ENCODE results near the gene PLCD3.

PLCD3 gene

DNA sequence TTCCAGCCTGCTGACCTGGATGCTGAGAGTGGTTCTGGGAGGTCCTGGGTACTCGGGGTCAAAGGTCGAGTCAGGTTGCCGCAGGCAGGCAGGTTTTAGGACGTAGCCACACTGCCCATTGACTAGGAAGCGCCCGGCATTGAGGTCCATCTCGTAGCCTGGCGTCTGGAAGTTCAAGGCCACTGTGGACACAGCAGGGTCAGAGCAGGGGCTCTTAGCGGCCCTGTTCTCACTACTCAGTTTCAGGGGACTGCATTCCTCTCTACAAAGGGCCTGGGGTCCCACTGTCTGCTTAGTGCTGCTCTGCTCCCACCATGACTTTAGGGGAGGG, 18.9 kb downstream of the PLCD3 start:
- no peak overlapping the region for H3K27ac Mint-ChIP-seq
- CTCF ChIA-PET = no interaction called here

DNA sequence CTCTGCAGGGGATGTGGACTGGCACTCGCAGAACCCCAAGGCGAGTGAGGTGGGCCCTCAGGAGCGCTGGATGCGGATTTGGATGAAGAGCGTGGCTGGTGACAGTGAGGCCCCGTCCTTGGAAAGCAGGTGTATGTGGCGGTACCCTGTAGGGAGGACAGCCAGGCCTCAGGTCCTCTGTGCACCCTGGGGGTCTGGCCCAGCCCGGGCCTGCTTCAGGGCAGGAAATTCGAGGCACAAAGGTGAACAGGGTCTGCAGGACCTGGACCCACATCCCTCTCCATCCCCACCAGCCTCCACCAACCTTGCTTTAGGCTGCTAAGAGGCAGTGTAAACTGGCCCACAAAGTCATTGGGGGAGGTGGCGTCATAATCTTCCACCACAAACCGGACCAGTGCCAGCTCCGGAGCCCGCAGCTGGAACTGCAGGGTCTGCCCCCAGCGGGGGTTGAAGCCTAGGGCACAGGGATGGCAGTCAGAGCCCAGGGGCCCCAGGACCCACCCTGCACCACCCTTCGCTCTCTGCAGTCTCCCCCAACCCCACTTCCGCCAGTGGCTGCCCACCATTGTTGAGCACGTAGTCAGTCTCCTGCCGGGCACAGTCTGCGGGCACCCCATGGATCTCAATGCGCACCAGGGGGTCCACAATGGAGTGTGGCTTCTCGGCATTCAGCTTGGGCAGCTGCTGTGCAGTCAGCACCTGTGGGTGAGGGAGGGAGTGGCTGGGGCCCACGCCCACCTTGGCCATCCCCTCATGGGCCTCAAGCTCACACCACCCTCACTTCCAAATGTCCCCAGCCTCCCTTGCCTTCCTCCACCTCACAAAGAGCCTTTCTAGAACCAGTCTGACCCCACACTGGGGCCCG, 19.5 kb downstream of the PLCD3 start:
- Mint-ChIP-seq H3K4me1 (no peaks in the 10 kb centered on the region), H3K4me3 (no peak overlapping the region), H3K9me3 (no peaks in the 10 kb centered on the region), H3K36me3 (peaks cover 9% of the 10 kb centered on the region), H3K27me3 (peaks cover 12% of the 10 kb centered on the region), H3K27ac (no peak overlapping the region)
- no peak for DNase-seq
- CTCF ChIA-PET = interaction anchor here (1.9 kb wide), 1 partner anchor 14 kb away, joined by 6 read pairs; no protein-coding TSS in a partner anchor

More for the DNA sequence above, 18.9 kb downstream of the PLCD3 start:
- Mint-ChIP-seq H3K4me3 (no peak overlapping the region), H3K4me1 (no peaks in the 10 kb centered on the region), H3K36me3 (peaks cover 4% of the 10 kb centered on the region), H3K9me3 (no peaks in the 10 kb centered on the region), H3K27me3 (peaks cover 15% of the 10 kb centered on the region)
- DNase-seq = no peak

DNA sequence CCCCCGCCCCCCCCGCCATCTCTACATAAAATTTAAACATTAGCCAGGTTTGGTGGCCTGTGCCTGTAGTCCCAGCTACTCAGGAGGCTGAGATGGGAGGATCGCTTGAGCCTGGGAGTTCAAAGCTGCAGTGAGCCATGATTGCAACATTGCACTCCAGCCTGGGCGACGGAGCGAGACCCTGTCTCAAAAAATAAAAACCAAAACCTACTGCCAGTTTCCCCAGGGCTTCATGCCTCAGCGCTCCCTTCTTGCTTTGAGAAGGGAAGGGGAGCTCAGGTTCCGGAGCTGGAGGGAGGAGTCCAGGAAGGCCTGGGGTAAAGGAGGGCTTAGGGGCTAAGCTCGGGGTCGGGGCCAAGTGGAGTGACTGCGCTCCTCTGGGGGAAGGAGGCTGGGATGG, 20.5 kb downstream of the PLCD3 start:
- H3K36me3 Mint-ChIP-seq = peaks cover 10% of the 10 kb centered on the region
- CTCF ChIA-PET = interaction anchor here (1.9 kb wide), 1 partner anchor 13 kb away, joined by 6 read pairs; no protein-coding TSS in a partner anchor
- no peaks in the 10 kb centered on the region for H3K4me1 Mint-ChIP-seq
- H3K9me3 Mint-ChIP-seq = no peaks in the 10 kb centered on the region
- no peak overlapping the region for H3K27ac Mint-ChIP-seq
- H3K4me3 Mint-ChIP-seq = no peak overlapping the region
- no peak for DNase-seq
- H3K27me3 Mint-ChIP-seq = peaks cover 10% of the 10 kb centered on the region

DNA sequence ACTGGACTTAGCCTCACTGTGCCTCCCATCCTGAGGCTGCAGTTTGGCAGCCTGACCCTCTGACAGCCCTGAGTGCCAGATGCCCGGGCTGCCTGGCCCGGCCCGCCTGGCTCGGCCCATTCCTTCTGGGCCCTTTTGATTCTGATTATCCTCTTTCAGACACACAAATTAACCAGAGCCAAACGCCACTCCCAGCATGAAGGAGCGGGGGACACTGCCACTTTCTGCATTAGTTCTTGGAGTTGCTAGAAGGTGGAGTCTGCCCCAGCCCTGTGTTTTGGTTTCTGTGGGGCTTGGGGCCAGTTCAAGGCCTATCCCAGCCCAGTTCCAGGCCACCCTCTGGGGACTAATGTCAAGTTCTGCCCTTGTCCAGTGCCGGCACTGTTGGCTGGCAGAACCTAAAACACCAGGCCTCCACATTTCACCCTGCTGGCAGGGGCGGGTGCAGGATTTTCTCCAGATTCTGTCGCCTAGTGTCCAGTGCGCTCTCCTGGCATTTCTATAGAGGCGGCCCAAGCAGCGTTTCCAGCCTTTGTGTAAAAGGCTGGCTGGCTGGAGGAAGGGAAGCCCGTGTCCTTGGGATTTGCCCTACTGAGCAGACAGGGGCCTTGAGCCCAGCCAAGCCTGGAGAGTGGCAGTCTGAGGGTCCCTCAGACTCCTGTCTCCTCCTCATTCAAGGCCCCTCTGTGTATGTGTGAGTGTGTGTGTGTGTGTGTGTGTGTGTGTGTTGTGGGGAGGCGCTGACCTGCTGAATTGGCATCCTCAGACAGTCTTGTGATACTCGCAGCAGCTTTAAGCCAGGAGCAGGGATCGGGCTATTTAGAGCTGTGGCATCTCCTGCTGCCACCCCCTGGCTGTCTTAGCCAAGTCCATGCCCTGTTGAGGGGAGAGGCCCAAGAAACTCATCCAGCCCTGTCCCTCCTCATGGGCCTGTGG, 21.4 kb downstream of the PLCD3 start:
- Mint-ChIP-seq H3K4me1 (no peaks in the 10 kb centered on the region), H3K4me3 (no peak overlapping the region), H3K27ac (no peak overlapping the region), H3K36me3 (peaks cover 13% of the 10 kb centered on the region), H3K27me3 (peaks cover 2% of the 10 kb centered on the region), H3K9me3 (no peaks in the 10 kb centered on the region)
- CTCF ChIA-PET = interaction anchor here (1.9 kb wide), 1 partner anchor 12 kb away, joined by 6 read pairs; no protein-coding TSS in a partner anchor
- no peak for DNase-seq

DNA sequence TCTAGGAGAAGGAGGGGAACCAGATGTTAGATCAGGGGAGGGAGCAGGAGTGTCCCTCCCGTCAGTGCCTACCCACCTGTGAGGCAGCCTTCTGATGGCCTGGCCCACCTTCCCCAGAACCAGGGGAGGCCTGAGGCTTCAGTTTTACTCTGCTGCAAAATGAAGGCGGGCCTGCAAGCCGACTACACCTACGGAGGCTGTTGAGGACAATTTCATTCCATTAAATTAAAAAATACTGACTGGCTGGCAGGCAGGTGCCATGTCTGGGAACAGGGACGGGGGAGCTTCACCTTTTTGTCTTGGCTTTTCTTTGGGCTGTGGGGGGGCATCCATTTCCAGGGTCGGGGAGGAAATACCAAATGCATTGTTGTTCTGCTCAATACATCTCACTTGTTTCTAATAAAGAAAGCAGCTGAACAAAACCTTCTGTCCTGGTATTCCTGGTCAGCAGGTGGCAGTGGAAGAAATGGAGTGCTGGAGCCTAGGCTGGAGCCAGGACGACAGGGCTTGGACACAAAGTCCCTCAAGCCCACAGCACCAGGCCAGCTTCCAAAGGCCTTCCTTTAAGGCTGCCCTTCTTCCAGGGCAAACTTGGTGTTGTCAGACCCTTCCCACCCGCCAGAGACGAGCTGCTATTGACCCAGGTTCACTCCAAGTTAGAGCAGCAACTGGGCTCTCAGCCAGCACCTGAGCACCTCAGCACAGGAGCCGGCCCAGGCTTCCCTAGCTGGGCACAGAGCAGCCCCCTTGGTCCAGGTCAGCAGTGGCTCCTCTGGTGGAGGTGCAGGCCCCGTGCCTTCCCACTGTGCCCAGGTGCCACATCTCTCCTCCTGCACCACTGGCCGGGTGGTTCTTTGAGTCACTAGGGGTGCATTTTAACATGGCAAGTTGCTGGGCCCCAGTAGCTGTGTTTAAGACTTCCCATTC, 23.5 kb downstream of the PLCD3 start:
- no peak for DNase-seq
- Mint-ChIP-seq H3K4me3 (no peak overlapping the region), H3K4me1 (no peaks in the 10 kb centered on the region), H3K36me3 (peaks cover 19% of the 10 kb centered on the region), H3K27ac (no peak overlapping the region), H3K9me3 (no peaks in the 10 kb centered on the region), H3K27me3 (no peaks in the 10 kb centered on the region)
- CTCF ChIA-PET = interaction anchor here (0.9 to 1.5 kb wide), 3 partner anchors 9 to 26 kb away, joined by 3 to 5 read pairs (median 4); partner anchors contain the start of gene ACBD4

DNA sequence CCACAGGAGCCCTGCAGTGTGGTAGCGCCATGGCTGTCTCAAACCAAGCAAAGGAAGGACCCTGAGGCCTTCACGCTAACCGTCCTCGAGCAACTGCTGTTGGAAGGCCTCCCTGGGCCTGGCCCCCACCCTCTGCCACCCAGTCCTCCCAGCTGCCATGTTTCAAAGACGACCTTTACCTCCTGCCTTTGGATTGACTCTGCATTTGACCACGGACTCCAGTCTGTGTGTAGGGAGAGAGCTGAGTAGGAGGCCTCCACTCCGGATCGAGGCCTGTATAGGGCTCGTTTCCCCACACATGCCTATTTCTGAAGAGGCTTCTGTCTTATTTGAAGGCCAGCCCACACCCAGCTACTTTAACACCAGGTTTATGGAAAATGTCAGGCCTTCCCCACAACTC, 24.3 kb downstream of the PLCD3 start:
- DNase-seq = no peak
- Mint-ChIP-seq H3K36me3 (peaks cover 25% of the 10 kb centered on the region), H3K27me3 (no peaks in the 10 kb centered on the region), H3K27ac (no peak overlapping the region), H3K9me3 (no peaks in the 10 kb centered on the region), H3K4me3 (no peak overlapping the region), H3K4me1 (no peaks in the 10 kb centered on the region)
- CTCF ChIA-PET = interaction anchor here (1.1 kb wide), 1 partner anchor 11 kb away, joined by 3 read pairs; no protein-coding TSS in a partner anchor

DNA sequence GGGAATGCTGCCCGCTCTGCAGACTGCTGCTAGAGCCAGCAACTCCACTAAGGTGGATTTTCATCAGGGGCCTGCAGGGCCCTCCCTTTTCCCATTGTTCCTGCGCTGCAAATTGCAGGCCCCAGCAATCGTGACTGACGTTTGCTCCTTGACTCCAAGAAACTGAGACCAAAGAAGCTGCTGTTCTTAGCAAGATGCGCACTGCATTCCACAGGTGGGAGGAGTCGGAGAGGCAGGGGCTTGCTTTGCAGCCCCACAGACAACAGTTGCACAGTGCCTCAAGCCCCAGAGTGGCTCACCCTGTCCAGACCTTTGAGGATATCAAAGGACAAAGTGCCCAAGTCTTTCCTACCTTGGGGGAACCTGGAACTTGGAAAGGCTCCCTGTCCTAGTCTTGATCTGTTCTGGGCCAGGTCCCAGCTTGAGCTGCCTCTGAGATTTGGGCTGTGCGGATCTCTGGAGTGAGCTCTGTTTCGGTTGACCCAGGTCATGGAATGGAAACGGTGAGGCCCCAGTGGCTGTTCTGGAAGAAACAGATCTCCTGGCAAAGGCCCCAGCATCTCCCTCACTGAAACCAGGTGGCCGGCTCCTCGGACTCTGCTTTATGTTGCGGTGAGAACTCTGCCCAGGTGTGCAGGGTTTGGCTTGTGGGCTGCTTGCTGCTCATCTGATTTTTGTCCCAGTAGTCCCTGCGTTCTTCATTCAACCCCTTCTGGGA, 24.9 kb downstream of the PLCD3 start:
- Mint-ChIP-seq H3K4me1 (no peaks in the 10 kb centered on the region), H3K4me3 (no peak overlapping the region), H3K27me3 (no peaks in the 10 kb centered on the region), H3K36me3 (peaks cover 29% of the 10 kb centered on the region), H3K27ac (peak overlapping the region; percentile 45), H3K9me3 (no peaks in the 10 kb centered on the region)
- no peak for DNase-seq
- CTCF ChIA-PET = no interaction called here

DNA sequence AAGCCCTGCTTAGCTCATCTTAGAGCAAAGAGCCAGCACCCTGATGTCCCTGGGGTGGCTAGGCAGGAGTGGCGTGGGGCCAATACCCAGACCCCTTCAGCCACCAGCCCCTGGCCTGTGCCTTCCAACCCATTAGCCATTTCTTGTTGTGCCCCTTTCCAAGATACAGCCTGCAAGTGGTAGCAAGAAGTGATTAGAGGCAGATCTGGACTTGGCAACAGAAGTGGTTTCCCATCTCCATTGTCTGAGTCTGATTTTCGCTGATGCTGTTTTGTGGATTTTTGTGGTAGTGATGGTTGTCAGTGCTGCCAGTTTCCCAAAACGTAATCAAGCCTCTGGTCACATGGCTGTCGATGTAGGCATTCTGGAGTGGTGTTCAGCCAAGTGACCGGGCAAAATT, 25.7 kb downstream of the PLCD3 start:
- peaks cover 37% of the 10 kb centered on the region for H3K36me3 Mint-ChIP-seq
- no peak overlapping the region for H3K27ac Mint-ChIP-seq
- no peak for DNase-seq
- H3K27me3 Mint-ChIP-seq = no peaks in the 10 kb centered on the region
- H3K9me3 Mint-ChIP-seq = no peaks in the 10 kb centered on the region
- no peak overlapping the region for H3K4me3 Mint-ChIP-seq
- no peaks in the 10 kb centered on the region for H3K4me1 Mint-ChIP-seq
- CTCF ChIA-PET = interaction anchor here (1.5 kb wide), 1 partner anchor 29 kb away, joined by 5 read pairs; the partner anchor contains the start of gene ACBD4

DNA sequence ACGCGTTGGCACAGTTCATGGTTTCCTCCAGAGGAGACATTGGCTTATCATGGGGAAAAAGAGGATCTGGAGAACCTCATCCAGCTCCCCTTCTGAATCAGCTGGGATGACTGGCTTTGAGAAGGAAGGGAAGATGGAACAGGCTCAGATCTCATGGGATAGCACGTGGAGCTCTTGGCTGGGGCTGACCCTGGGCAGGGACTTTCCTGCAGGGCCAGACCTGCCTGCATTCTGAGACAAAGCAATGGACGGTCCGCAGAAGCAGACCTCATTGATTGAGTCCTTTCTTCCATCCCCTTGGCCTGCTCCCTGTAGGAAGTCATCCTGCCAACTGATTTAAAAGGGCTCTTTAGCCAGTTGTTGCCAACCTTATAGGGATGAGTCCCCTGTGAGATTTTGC, 26.2 kb downstream of the PLCD3 start:
- Mint-ChIP-seq H3K27ac (no peak overlapping the region), H3K27me3 (no peaks in the 10 kb centered on the region), H3K4me3 (no peak overlapping the region), H3K4me1 (no peaks in the 10 kb centered on the region), H3K36me3 (peaks cover 37% of the 10 kb centered on the region), H3K9me3 (no peaks in the 10 kb centered on the region)
- CTCF ChIA-PET = interaction anchor here (1.0 to 1.5 kb wide), 2 partner anchors 10 to 29 kb away, joined by 3 to 5 read pairs; partner anchors contain the start of gene ACBD4
- DNase-seq = no peak

DNA sequence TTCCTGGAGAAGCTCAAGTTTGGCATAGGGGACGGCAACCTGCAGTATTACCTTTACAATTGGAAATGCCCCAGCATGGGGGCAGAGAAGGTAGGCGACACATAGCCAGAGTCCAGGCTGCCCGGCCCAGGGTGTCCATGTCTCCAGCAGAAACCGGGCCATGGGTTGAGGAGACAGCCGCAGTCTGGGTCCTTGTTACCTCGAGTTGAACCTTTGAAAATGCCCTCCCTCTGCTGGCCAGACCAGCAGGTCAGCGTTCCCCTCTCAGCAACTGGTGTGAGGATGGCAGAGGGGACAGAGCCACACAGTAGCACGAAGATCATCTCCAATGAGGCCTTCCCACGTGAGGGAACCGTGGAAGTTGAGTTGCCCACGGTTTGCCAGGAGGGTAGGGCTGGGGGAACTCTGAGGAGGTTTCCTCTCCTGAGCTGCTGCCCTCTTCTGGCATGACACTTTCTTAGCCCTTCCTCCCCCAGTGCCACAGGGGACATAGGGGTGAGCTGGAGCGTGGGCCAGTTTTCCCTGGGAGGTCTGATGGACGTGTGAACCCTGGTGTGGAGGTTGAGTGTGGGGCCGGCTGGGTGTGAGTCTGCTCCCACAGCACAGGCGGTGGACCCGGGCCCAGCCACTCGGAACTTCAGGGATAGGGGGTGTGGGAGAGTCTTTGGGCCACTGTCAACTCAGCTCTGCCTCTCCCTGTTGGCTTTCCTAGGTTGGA, 27.2 kb downstream of the PLCD3 start:
- CTCF ChIA-PET = interaction anchor here (1.0 to 1.5 kb wide), 3 partner anchors 9 to 184 kb away, joined by 3 to 5 read pairs (median 4); partner anchors contain the start of gene ACBD4
- no peak overlapping the region for H3K27ac Mint-ChIP-seq
- no peak for DNase-seq
- H3K9me3 Mint-ChIP-seq = no peaks in the 10 kb centered on the region
- H3K4me1 Mint-ChIP-seq = no peaks in the 10 kb centered on the region
- H3K27me3 Mint-ChIP-seq = no peaks in the 10 kb centered on the region
- no peak overlapping the region for H3K4me3 Mint-ChIP-seq
- peaks cover 37% of the 10 kb centered on the region for H3K36me3 Mint-ChIP-seq

DNA sequence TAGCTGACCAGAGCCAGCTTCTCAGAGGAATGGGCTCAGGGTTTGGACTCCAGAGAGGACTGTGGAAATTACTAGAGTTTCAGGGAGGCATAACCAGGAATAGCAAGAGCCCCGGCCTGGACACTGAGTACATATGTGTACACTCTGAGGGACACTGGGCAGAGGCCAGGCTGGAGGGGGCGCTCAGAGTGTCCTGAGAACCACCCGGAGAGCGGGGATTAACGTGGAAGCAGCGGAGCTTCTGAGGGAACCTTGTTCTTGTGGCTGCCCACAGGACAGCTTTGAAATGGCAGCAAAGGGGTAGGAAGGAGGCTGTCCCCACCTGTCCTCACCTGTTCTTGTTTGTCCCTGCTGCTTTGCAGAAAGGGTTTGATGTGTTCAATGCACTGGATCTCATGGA, 27.8 kb downstream of the PLCD3 start:
- Mint-ChIP-seq H3K36me3 (peaks cover 39% of the 10 kb centered on the region), H3K4me1 (no peaks in the 10 kb centered on the region), H3K27ac (no peak overlapping the region), H3K4me3 (no peak overlapping the region), H3K9me3 (no peaks in the 10 kb centered on the region), H3K27me3 (no peaks in the 10 kb centered on the region)
- no peak for DNase-seq
- CTCF ChIA-PET = interaction anchor here (1.3 kb wide), 1 partner anchor 184 kb away, joined by 4 read pairs; no protein-coding TSS in a partner anchor

DNA sequence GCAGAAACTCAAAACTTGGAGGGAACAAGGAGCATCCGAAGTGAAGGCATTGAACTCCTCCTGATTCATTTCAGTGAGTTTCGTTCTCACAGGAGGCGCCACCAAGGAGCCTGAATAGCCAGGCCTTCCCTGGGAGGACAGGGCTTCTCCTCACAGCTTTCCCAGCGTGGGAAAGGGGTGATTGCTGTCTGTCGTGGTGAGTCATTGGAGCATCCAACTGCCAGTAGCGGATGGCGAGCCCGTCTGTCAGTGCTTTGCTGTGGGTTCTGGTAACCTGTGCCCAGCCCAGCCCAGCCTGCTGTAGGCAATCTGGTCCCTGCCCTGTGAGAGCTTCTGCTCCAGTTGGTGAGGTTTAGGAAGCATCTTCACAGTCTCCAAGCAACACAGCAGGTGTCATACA, 28.3 kb downstream of the PLCD3 start:
- no peak for DNase-seq
- H3K27me3 Mint-ChIP-seq = no peaks in the 10 kb centered on the region
- H3K4me3 Mint-ChIP-seq = no peak overlapping the region
- H3K27ac Mint-ChIP-seq = no peak overlapping the region
- H3K9me3 Mint-ChIP-seq = no peaks in the 10 kb centered on the region
- no peaks in the 10 kb centered on the region for H3K4me1 Mint-ChIP-seq
- peaks cover 40% of the 10 kb centered on the region for H3K36me3 Mint-ChIP-seq
- CTCF ChIA-PET = interaction anchor here (1.3 kb wide), 1 partner anchor 183 kb away, joined by 4 read pairs; no protein-coding TSS in a partner anchor
